Colonic mucosa (tissue), 4 donors: ENCODE data around the gene TBCK. TPM values are rescaled to one million over a fixed set of nuclear protein-coding genes. Genes with fewer than 3 reads are reported as not detected.

Source experiments
- DNase-seq: peaks from one replicate; pipeline ENCODE4 v3.0.0-alpha.2; 2020
- H3K27ac ChIP-seq: fragments of 200-600 bp; one replicate; pipeline ENCODE4 v1.8.0; 2021
- H3K27me3 ChIP-seq: fragments of 200-600 bp; one replicate; pipeline ENCODE4 v1.8.0; 2021
- H3K36me3 ChIP-seq: fragments of 200-600 bp; one replicate; pipeline ENCODE4 v1.8.0; 2021
- H3K4me1 ChIP-seq: fragments of 200-600 bp; one replicate; pipeline ENCODE4 v1.8.0; 2021; ENCODE audit warnings: mild to moderate bottlenecking
- H3K4me3 ChIP-seq: fragments of 200-600 bp; one replicate; pipeline ENCODE4 v1.8.0; 2021
- H3K9ac ChIP-seq, 2 donors: one replicate each; pipeline ENCODE4 v1.7.0; 2013; ENCODE audit warnings: control low read depth in 2 of 2, low read depth in 2 of 2, low read length in 2 of 2
- H3K9me3 ChIP-seq: fragments of 200-600 bp; one replicate; pipeline ENCODE4 v1.8.0; 2021
- CTCF ChIP-seq: fragments of 200-600 bp; IDR thresholded peaks from one replicate; pipeline ENCODE4 v1.8.0; 2022; ENCODE audit warnings: antibody characterized with exemption, mild to moderate bottlenecking
- intact Hi-C: fragments of 100-400 bp; cut with DNase I; formaldehyde crosslinking; loops from one replicate; pipeline ENCODE4 v1.14.1; 2022
- total RNA-seq, 2 donors: library from RNA; stranded (reverse); fragmentation: NEBNext Ultra II Directional in 1 of 2; extraction: Animal tissue kit (Norgen Biotek cat#: 25700) in 1 of 2; gene quantifications; one replicate each; pipeline ENCODE4 v1.2.1, GENCODE V29; 2021
- donor health status: healthy.
- donor health status: DM: no; HTN: no; CAD: no.
- donor health status: DM: no; HTN: no; CAD: no.

Gene TBCK
- total RNA-seq, 2 donors from 2014 or later = 27.4 to 33.9 TPM

GRCh38 chr4:106109929-106110328 lies 206.1 kb downstream of the TBCK start:
- no peaks in the 10 kb centered on the region for H3K9me3 ChIP-seq
- TF ChIP-seq CTCF = no peak
- no peaks in the 10 kb centered on the region for H3K36me3 ChIP-seq
- H3K4me1 ChIP-seq = no peaks in the 10 kb centered on the region
- DNase-seq = no peak
- no peak overlapping the region for H3K9ac ChIP-seq
- H3K27ac ChIP-seq = no peak overlapping the region
- intact Hi-C loops = no loop called here
- no peaks in the 10 kb centered on the region for H3K27me3 ChIP-seq
- H3K4me3 ChIP-seq = no peak overlapping the region

- Histone ChIP-seq H3K27me3 (no peaks in the 10 kb centered on the region), H3K9me3 (no peaks in the 10 kb centered on the region), H3K4me3 (no peak overlapping the region), H3K9ac (no peak overlapping the region), H3K4me1 (no peaks in the 10 kb centered on the region), H3K27ac (no peak overlapping the region), H3K36me3 (no peaks in the 10 kb centered on the region)
- intact Hi-C loops = no loop called here
- TF ChIP-seq CTCF = no peak
- DNase-seq = no peak
Observed at GRCh38 chr4:106105697-106106096, 210.3 kb downstream of the TBCK start.

GRCh38 chr4:106104276-106104675 lies 211.7 kb downstream of the TBCK start:
- H3K4me1 ChIP-seq = no peaks in the 10 kb centered on the region
- no peaks in the 10 kb centered on the region for H3K36me3 ChIP-seq
- no peak overlapping the region for H3K27ac ChIP-seq
- no peak for DNase-seq
- H3K4me3 ChIP-seq = no peak overlapping the region
- no peak overlapping the region for H3K9ac ChIP-seq
- intact Hi-C loops = no loop called here
- no peaks in the 10 kb centered on the region for H3K9me3 ChIP-seq
- H3K27me3 ChIP-seq = no peaks in the 10 kb centered on the region
- TF ChIP-seq CTCF = no peak

GRCh38 chr4:106096454-106096853 lies 219.6 kb downstream of the TBCK start:
- Histone ChIP-seq H3K9me3 (no peaks in the 10 kb centered on the region), H3K27me3 (no peaks in the 10 kb centered on the region), H3K36me3 (no peaks in the 10 kb centered on the region), H3K4me3 (no peak overlapping the region), H3K27ac (no peak overlapping the region), H3K9ac (no peak overlapping the region), H3K4me1 (no peaks in the 10 kb centered on the region)
- intact Hi-C loops = no loop called here
- TF ChIP-seq CTCF = no peak
- DNase-seq = no peak

GRCh38 chr4:106095408-106095807 lies 220.6 kb downstream of the TBCK start:
- Histone ChIP-seq H3K9ac (no peak overlapping the region), H3K9me3 (no peaks in the 10 kb centered on the region), H3K4me3 (no peak overlapping the region), H3K4me1 (no peaks in the 10 kb centered on the region), H3K27me3 (no peaks in the 10 kb centered on the region), H3K36me3 (no peaks in the 10 kb centered on the region), H3K27ac (no peak overlapping the region)
- intact Hi-C loops = no loop called here
- TF ChIP-seq CTCF = no peak
- no peak for DNase-seq
